Measurements from ENCODE around the gene GON4L.
"Not testable (repeated sequence)": the region's sequence is repeated elsewhere in the genome, so short reads cannot be mapped to it uniquely, and the experiment has no call there.

The GON4L gene

GRCh38 chr1:155715777-155716176, 141.2 kb downstream of the GON4L start:
- Histone ChIP-seq H3K4me1 (ENCODE audit: control insufficient read depth, insufficient read depth, low read length) (no peaks in the 10 kb centered on the region), H3K4me3 (ENCODE audit: low read depth, low read length) (no peak overlapping the region), H3K27ac (ENCODE audit: extremely low read depth, low read depth, low read length) (no peak overlapping the region), H3K36me3 (ENCODE audit: control insufficient read depth in 2 of 2, insufficient read depth in 1 of 2, low read length in 2 of 2) (peaks cover 4 to 45% of the 10 kb centered on the region in 2 experiments; a peak in 2 of 3 replicates), H3K9me3 (ENCODE audit: control insufficient read depth, insufficient read depth, low read depth, low read length) (no peaks in the 10 kb centered on the region)
- no peak for TF ChIP-seq ZNF692 (tag by site-specific recombination; IDR thresholded peaks at IDR 0.05)
- peak; percentile 84 for TF ChIP-seq SP7 (tag by site-specific recombination; IDR thresholded peaks at IDR 0.05)
- TF ChIP-seq ZNF585B (tag by site-specific recombination; IDR thresholded peaks at IDR 0.05) = no peak
- no peak for TF ChIP-seq ZSCAN5A (tag by site-specific recombination; IDR thresholded peaks at IDR 0.05)
- no peak for TF ChIP-seq GFI1B (tag by site-specific recombination; IDR thresholded peaks at IDR 0.05)
- POLR2A ChIA-PET = no interaction called here
- CTCF ChIA-PET = interaction anchor here (0.6 to 2.2 kb wide), 3 partner anchors 10 to 414 kb away, joined by 3 to 6 read pairs (median 3); no protein-coding TSS in a partner anchor

- H3K4me1 ChIP-seq (ENCODE audit: control insufficient read depth, insufficient read depth, low read length); H3K9me3 ChIP-seq (ENCODE audit: control insufficient read depth, insufficient read depth, low read depth, low read length); H3K4me3 ChIP-seq (ENCODE audit: low read depth, low read length); H3K27ac ChIP-seq (ENCODE audit: extremely low read depth, low read depth, low read length): not testable (repeated sequence)
- ChIA-PET POLR2A (interaction anchor here (0.6 to 0.7 kb wide), 2 partner anchors 11 to 266 kb away, joined by 3 to 4 read pairs; no protein-coding TSS in a partner anchor), CTCF (interaction anchor here (0.6 to 2.2 kb wide), 3 partner anchors 10 to 415 kb away, joined by 3 to 6 read pairs (median 3); no protein-coding TSS in a partner anchor)
- peaks cover 4 to 41% of the 10 kb centered on the region in 2 experiments; a peak in 2 of 3 replicates for H3K36me3 ChIP-seq (ENCODE audit: control insufficient read depth in 2 of 2, insufficient read depth in 1 of 2, low read length in 2 of 2)
- peak; percentile 69; the same call in 1 of the 2 replicates for TF ChIP-seq ZNF121 (tag by site-specific recombination; IDR thresholded peaks at IDR 0.05)
Measured at GRCh38 chr1:155715056-155715455, 142.0 kb downstream of the GON4L start.

GRCh38 chr1:155713075-155713474, 143.9 kb downstream of the GON4L start:
- ChIA-PET POLR2A (no interaction called here), CTCF (interaction anchor here (0.7 to 1.1 kb wide), 3 partner anchors 16 to 117 kb away, joined by 3 to 6 read pairs (median 3); no protein-coding TSS in a partner anchor)
- no peaks in the 10 kb centered on the region for H3K4me1 ChIP-seq (ENCODE audit: control insufficient read depth, insufficient read depth, low read length)
- peaks cover 9 to 39% of the 10 kb centered on the region in 2 experiments; a peak in 2 of 3 replicates for H3K36me3 ChIP-seq (ENCODE audit: control insufficient read depth in 2 of 2, insufficient read depth in 1 of 2, low read length in 2 of 2)
- H3K4me3 ChIP-seq (ENCODE audit: low read depth, low read length) = no peak overlapping the region
- no peak for TF ChIP-seq YY2 (tag by site-specific recombination; IDR thresholded peaks at IDR 0.05)
- no peaks in the 10 kb centered on the region for H3K9me3 ChIP-seq (ENCODE audit: control insufficient read depth, insufficient read depth, low read depth, low read length)
- H3K27ac ChIP-seq (ENCODE audit: extremely low read depth, low read depth, low read length) = no peak overlapping the region

- H3K4me1 ChIP-seq (ENCODE audit: control insufficient read depth, insufficient read depth, low read length); H3K4me3 ChIP-seq (ENCODE audit: low read depth, low read length); POLR2A ChIA-PET; H3K27ac ChIP-seq (ENCODE audit: extremely low read depth, low read depth, low read length); H3K9me3 ChIP-seq (ENCODE audit: control insufficient read depth, insufficient read depth, low read depth, low read length): not testable (repeated sequence)
- CTCF ChIA-PET = interaction anchor here (0.7 to 1.1 kb wide), 3 partner anchors 17 to 116 kb away, joined by 3 to 6 read pairs (median 3); no protein-coding TSS in a partner anchor
- peaks cover 9 to 38% of the 10 kb centered on the region in 2 experiments; a peak in 2 of 3 replicates for H3K36me3 ChIP-seq (ENCODE audit: control insufficient read depth in 2 of 2, insufficient read depth in 1 of 2, low read length in 2 of 2)
- 0 out of 2 replicates have a peak, but pooled peaks have one; percentile 36 for TF ChIP-seq ZNF121 (tag by site-specific recombination; IDR thresholded peaks at IDR 0.05)
Measured at GRCh38 chr1:155712636-155713035, 144.4 kb downstream of the GON4L start.

GRCh38 chr1:155711457-155711856, 145.6 kb downstream of the GON4L start:
- H3K9me3 ChIP-seq (ENCODE audit: control insufficient read depth, insufficient read depth, low read depth, low read length); H3K27ac ChIP-seq (ENCODE audit: extremely low read depth, low read depth, low read length); CTCF ChIA-PET; H3K4me1 ChIP-seq (ENCODE audit: control insufficient read depth, insufficient read depth, low read length); POLR2A ChIA-PET; H3K4me3 ChIP-seq (ENCODE audit: low read depth, low read length): not testable (repeated sequence)
- peaks cover 9 to 30% of the 10 kb centered on the region in 2 experiments; a peak in 2 of 3 replicates for H3K36me3 ChIP-seq (ENCODE audit: control insufficient read depth in 2 of 2, insufficient read depth in 1 of 2, low read length in 2 of 2)

All from HEK293 (cell line).